ENCODE data around the gene ZSCAN32.

Gene ZSCAN32

GRCh38 chr16:3355589-3355988 is 45.2 kb downstream of the ZSCAN32 start, which contains the start of gene OR2C1:
OR2C1 (plus strand) TSS chr16:3355889; CDS start chr16:3355941, 52 bp downstream.
- no peak for DNase-seq

GRCh38 chr16:3349175-3349574 is 51.6 kb downstream of the ZSCAN32 start:
- no peak for DNase-seq

GRCh38 chr16:3348547-3349167 is 52.1 kb downstream of the ZSCAN32 start:
- DNase-seq: no peak

- DNase-seq: no peak
Measured at GRCh38 chr16:3347586-3347985, 53.2 kb downstream of the ZSCAN32 start.

GRCh38 chr16:3346041-3346440 is 54.8 kb downstream of the ZSCAN32 start:
- DNase-seq: no peak

Measured in NCI-H1092 (cell line).